GM21529 (cell line): Measurements from ENCODE around the gene FBL.
"Not testable (repeated sequence)": the region's sequence is repeated elsewhere in the genome, so short reads cannot be mapped to it uniquely, and the experiment has no call there.

ENCODE experiments used
- ATAC-seq: cut with Tn5 transposase; IDR thresholded peaks from one replicate; pipeline ENCODE4 v1.9.1; 2021; ENCODE audit not compliant: unreplicated experiment

Gene FBL

DNA sequence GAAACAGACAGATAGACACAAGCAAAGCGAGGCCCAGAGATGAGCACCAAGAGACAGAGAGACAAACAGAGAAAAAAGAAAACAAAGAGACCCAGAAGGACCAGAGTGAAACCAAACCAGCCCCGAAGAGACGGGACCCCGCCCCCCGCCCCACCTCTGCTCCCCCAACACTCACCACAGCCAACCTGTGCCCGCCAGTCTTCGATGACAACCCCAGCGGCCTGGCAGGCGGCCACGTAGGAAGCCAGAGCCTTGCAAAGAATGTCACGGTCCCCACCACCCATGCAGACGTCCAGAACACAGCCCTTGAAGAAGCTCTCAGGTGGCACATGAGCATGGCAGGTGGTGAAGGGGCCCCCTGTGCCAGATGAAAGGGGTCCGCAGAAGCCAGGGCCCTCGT is 31.3 kb upstream of the FBL start:
- not testable (repeated sequence) for ATAC-seq

DNA sequence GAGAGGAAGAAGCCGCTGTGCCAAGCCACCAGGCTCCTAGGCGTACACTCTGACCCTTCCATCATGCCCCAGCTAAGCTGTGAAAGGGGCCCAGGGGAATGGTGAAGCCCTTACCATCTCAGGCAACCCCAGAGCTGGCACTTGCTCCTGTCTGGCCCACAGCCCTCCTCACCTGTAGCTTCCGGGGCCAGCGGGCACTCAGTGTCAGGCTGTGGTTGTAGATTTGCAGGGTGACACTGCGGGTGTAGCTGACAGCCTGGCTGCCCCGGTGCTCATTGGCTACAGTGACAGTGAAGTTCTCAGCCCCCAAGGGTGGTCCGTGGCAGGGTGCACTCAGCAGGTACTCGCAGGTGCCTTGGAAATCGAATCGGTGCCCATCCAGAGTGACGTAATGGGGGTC is 30.3 kb upstream of the FBL start:
- ATAC-seq: not testable (repeated sequence)

DNA sequence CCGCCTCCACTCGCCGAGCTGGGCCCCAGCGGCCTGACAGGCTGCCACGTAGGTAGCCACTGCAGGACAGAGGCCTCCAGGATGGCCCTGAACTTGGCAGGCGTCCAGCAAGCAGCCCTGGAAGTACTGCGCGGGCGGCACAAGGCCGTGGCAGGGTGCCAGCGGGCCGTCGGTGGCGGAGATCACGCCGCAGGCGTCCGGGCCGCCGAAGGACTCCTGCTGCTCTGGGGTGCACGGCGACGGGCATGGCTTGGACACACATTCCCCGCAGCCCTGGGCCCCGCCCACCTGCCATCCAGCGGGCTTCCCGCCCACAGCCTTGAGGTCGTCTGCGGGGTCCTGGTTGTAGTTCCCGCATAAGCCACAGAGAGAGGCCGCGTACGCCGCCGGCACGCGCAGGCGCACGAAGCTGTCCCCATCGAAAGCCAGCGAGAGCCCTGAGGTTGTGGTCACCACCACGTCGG is 29.3 kb upstream of the FBL start:
- not testable (repeated sequence) for ATAC-seq

DNA sequence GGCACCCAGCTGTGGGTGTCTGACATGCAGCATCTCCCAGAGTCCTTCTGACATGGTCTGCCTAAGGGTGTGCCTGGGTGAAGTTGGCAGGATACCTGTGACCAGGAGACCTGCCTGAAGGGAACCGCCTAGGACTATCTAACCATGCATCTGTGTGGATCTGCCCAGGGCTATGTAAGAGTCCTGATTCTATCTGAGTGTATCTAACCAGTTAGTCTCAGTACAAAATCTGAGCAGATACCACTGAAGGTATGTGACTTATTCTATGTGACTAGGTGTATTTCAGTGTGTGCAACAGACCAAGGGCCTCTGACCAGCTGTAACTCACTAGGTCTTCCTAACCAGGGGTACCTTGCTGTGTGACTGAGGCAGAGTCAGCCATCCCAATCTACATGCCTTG is 28.2 kb upstream of the FBL start:
- no peak for ATAC-seq

DNA sequence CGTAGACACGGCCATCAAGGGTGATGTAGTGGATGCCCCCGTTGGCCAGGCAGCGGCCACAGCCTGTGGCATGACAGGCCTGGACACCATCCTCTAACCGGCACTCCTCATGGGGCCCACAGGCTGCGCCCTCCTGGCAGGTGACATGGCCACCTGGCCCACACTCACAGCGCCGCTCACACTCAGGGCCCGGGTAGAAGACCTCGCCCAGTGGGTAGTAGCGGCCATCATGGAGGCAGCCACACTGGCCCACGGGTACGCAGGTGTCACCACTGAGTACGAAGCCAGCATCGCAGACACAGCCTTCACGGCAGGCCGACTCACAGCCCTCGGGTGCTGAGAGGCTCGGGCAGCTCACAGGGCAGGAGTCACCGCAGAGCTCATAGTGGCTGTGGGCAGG is 27.2 kb upstream of the FBL start:
- no peak for ATAC-seq

DNA sequence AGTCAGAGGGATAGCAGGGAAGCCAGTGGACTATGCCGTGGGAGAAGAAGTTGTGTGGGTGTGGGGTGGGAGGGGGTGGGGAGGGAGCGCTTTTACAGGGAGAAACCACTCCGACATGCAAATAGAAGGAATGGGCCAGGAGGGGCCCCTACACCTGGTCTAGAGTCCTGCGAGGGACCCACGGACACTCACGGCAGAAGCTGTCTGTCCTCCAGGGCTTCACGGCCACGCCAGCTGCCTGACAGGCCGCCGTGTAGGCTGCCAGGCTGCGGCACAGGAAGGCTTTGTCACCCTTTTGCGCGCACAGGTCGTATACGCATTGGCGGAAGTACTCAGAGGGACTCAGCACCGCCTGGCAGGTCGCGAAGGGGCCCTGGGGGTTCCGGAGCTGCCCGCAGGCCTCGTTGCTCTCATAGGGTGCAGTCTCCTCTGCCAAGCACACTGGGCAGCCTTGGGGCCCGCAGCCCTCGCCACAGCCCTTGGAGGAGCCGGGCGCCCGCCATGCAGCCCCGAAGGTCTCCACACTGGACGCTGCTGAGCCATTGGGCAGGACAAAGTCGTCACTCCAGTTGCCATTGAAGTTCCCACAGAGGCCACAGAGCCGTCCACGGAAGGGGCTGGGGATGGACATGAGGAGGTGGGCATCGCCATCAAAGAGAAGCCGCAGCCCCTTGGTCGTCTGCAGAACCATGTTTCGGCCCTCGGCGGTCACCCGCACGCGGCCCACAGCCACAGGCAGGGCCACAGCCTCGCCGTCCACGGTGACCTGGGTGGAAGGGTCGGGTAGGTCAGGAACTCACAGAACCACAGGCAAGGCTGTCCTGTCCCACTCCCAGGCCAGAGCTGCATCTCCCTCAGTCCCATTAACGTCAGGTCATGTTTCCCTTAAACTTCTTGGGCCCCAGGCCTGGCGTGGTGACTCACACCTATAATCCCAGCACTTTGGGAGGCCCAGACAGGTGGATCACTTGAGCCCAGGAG is 26.0 kb upstream of the FBL start:
- ATAC-seq: no peak

DNA sequence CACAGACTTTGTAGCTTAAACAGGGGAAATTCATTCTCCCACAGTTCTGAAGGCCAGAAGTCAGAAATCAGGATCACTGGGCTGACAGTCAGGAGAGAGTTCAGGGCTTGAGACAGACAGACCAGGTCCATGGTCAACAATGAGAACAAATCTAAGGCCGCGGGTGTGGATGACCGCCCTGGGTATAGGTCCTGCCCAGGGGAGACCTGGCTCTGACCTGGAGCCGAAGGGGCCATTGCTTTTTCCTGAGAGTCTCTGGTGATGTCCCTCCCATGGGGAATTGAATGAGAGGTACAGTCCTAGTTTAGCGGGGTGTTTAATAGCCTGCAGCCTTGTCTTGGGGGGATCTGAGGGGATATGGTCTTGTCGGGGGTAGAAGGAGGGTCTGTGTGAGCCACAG is 25.2 kb upstream of the FBL start:
- no peak for ATAC-seq

DNA sequence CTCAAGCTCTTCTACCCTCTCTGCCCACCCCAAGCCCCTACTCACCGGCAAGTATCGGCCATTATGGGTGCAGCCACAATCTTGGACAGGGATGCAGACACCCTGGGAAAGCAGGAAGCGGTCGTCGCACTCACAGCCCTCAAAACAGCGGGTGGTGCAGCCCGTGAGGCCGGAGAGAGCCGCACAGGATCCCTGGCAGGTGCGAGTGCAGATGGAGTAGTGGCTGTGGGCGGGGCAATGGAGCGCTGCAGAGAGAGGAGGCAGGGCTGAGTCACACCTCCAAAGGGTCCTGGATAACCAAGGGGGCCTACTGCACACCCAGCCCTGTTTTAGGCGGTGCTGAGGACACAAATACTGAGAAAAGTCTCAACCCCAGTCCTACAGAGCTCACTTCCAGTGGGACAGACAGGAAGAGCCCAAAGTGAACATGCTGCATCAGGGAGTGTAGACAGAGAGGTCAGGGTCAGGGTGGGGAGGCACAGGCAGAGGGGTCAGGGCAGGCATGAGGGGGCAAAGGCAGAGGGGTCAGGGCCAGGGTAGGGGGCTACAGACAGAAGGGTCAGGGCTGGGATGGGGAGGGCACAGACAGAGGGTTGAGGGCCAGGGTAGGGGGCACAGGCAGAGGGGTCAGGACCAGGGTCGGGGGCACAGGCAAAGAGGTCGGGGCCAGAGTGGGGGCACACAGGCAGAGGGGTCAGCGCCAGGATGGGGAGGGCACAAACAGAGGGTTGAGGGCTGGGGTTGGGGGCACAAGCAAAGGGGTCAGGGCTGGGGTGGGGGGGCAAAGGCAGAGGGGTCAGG is 24.2 kb upstream of the FBL start:
- ATAC-seq: no peak

DNA sequence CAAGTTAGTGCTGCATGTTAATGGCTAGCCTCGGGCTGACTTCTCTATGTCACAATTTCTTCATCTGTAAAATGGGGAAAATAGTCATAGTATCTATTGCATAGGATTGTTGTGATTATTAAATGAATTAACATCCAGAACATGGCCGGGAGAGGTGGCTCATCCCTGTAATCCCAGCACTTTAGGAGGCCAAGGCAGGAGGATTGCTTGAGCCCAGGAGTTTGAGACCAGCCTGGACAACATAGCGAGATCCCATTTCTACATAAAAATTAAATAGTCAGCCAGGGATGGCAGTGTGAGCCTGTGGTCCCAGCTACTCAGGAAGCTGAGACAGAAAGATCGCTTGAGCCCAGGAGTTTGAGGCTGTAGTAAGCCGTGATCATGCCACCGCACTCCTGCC is 21.8 kb upstream of the FBL start:
- no peak for ATAC-seq

DNA sequence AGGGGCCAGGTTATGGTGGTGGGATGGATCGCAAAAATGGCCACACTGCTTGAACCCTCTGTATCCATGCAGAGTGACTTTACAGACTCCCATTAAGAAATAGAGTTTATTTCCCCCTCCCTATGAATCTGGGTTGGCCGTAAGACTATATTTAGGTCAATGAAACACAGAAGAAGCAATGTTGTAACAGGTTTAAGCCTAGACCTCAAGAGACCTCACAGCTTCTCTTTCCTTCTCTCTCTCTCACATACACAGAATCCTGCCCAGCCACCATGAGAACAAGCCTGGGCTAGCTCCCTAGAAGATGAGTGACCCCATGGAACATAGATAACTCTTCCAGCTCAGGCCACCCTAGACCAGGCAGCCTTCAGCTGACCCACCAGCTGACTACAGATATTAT is 21.0 kb upstream of the FBL start:
- no peak for ATAC-seq

DNA sequence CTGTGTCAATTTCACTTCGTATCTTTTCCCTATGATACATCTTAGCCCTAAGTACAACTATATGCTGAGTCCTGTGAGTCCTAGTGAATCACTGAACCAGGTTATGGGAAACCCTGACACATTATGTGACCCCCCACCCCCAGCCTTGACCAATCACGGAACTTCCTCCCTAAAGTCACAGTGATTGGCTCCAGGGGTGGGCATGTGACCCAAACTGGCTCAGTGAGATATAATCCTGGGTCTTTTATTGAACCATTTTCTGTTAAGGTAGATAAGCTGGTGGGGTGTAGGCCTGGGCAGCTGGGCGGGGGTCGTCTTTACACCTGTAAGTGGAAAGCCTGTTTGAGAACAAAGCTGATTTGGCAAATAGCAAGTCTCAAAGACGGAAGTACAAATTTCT is 19.8 kb upstream of the FBL start:
- ATAC-seq: no peak

DNA sequence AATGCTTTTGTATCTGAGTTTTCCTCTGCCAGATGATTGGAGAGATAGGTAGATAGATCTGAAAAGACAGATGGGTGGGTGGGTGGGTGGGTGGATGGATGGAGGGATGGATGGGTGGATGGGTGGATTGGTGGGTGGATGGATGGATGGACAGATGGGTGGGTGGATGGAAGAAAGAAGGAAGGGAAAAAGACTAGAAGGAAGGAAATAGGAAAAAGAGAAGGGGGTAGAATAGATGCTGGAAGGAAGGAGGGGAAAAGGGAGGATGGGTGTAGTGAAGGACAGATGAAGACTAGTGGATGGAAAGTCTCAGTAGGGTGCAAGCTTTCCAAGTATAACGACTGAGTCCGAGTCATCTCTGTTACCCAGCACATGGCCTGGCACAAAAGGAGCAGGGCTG is 19.0 kb upstream of the FBL start:
- ATAC-seq: no peak

DNA sequence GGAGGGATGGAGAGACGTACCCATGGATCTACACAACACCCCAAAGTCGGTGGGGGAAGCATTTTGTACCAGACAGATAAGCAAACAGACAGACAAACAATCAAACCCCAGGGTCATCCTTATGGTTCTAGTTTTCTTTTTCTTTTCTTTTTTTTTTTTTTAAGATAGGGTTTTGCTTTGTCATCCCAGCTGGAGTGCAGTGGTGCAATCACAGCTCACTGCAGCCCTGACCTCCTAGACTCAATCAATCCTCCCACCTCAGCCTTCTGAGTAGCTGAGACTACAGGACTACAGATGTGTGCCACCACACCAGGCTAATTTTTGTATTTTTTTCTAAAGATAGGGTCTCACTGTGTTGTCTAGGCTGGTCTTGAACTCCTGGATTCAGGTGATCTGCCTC is 17.9 kb upstream of the FBL start:
- ATAC-seq: no peak

DNA sequence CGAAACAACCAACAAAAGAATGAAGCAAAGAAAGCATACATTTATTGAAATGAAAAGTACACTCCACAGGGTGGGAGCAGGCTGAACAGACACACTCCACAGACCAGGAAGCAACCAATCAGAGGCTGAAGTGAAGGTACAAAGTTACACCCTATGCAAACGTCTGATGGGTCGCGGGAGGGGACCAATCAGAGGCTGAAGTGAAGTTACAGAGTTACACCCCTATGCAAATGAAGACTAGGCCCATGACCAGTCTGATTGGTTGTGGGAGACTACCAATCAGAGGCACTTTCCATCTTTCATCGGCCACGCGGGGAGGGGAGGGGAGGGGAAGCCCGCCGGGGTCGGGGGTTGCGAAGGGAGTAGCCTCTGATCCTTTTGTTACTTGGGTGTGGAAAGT is 12.4 kb upstream of the FBL start:
- no peak for ATAC-seq

DNA sequence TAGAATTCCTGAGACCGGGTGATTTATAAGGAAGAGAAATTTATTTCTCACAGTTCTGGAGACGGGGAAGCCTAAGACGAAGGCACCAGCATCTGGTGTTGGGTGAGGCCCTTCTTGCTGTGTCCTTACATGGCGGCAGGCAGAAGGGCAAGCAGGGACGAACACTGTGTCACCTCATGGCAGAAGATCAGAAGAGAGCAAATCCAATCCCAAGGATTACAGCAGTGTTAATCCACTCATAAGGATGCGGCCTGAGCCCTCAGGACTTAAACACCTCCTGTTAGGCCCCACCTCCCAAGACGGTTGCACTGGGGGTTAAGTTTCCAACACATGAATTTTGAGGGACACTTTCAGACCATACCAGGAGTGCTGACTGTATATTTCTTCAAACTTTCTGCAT is 6.7 kb upstream of the FBL start:
- no peak for ATAC-seq

DNA sequence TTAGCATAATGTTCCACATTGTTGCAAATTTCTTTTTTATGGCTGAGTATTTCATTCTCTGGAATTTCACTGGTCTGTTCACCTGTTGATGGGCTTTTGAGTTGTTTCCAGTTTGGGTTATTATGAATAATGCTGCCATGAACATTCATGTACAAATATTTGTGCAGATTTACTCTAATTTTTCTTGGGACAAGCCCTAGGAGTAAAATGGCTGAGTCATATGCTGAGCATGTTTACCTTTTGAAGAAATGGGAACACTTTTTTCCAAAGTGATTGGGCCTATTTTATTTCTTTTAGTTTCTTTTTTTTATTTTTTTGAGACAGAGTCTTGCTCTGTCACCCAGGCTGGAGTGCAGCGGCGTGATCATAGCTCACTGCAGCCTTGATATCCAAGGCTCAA is 4.7 kb upstream of the FBL start:
- ATAC-seq: no peak

DNA sequence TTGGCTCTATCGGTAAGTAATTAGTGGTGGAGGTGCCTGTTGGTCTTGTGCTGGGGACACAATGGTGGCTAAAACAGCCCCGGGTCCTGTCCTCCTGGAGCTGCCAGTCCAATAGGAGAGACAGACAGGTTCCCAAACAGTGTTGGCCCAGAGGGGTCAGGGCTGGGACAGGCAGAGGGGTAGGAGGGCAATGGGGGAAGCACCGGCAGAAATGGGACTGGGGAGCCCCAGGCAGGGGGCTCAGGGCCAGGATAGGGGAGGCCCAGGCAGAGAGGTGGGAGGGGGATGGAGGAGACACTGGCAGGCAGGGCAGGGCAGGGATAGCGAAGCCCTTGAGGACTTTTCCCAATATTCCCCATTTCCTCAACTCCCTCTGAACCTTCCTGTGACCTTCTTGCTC is 2.2 kb upstream of the FBL start:
- no peak for ATAC-seq

DNA sequence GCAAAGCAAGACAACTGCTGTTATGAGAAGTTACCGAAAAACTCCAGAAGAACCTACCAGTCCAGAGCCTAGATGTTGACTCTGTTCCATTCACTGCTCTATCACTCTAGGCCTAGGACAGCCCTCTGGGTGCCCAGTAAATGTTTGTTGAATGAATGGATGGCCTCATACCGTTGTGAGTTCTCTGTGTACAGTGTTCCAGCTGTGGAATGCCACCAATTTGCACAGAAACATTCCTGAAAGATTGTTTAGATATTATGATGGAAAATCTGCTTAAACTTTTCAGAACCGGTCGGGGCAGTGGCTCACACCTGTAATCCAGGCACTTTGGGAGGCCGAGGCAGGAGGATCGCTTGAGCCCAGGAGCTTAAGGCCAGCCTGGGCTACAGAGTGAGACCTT is 1.3 kb upstream of the FBL start:
- no peak for ATAC-seq

DNA sequence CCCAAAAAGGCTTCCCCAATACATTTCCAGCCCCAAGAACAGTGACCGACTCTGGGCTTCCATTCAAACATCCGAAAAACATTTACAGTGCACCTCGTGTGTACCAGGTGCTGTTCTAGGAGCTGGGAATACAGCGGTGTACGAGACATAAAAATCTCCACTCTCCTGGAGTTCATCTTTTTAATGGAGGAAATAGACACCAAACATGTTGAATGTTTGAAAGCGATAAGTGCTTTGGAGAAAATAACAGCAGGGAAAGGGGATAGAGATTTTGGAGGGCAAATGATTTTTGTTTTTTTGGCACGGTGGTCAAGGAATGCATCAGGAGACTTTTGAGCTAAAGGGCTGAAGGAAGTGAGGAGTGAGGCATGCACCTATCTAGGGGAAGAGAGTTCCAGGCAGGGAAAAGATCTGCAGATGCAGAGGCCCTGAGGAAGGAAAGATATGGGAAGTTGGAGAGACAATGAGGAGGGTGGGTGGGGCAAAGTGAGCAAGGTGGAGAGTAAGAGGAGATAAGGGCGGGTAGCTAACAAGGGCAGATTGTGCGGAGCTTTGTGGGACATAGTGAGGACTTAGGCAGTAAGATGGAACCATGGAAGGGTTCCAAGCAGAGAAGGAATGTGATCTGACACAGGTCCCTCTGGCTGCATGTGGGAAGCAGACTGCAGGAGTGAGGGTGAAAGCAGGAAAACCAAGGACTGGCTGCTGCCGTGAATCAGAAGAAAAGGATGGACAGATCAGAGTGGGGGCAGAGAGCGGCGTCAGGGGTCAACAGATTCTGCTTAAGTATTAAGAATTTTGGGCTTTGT is 703 bp upstream of the FBL start:
- ATAC-seq: no peak

DNA sequence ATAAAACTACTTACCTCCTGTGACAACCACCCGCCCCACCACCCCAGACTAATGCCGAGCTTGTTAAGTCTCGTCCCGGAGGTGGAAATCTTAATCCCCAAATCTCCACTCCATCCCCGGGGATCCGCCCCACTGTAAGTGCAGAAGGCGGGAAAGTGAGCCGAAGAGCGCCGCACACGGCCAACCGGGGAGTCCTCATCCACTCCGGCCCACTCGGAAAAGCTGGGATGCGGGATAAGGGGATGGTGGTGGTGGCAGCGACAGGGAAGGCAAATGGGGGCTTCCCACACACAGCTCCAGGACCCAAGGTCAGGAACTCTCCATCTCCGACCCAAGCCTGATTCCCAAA is 621 bp downstream of the FBL start:
- no peak for ATAC-seq

DNA sequence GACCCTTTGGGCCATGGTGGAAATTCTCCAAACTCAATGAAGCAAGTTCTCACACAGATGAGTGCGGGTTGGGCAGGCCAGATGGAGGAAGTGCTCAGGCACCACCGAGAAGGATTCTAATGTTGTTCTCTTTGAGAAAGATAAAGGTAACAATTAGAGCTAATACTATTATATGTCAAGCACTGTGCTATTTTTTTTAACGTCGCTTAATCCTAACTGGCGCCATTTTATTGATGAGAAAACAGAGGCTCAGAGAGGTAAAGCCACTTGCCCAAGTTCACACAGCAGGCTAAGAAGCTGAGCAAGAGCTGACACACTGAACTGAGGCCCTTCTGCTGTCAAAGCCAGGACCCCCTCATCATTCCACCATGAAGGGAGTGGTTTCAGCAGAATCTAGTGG is 1.0 kb downstream of the FBL start:
- ATAC-seq: no peak
